ENCODE measurements around the gene MAEL. TPM values are rescaled to one million over a fixed set of nuclear protein-coding genes. Genes with fewer than 3 reads are reported as not detected.
"Not testable (repeated sequence)": the region's sequence is repeated elsewhere in the genome, so short reads cannot be mapped to it uniquely, and the experiment has no call there.

The MAEL gene
- total RNA-seq, 1 donor from 2014 or later, result not detected

- intact Hi-C loops (cut with micrococcal nuclease), result loop anchor here (2.0 to 5.0 kb wide), 3 partner anchors 64 to 244 kb away; partner anchors contain the start of genes POU2F1 and TADA1
These were observed 11.1 kb upstream of the MAEL start for GRCh38 chr1:166977951-166978350.

- intact Hi-C loops (cut with micrococcal nuclease), result loop anchor here (5.0 kb wide), 2 partner anchors 63 to 243 kb away; partner anchors contain the start of gene POU2F1
These were observed 10.3 kb upstream of the MAEL start for GRCh38 chr1:166978821-166979220.

GRCh38 chr1:166980383-166980782, 8.7 kb upstream of the MAEL start:
- intact Hi-C loops (cut with micrococcal nuclease), result no loop called here

- intact Hi-C loops (cut with micrococcal nuclease), result no loop called here
These were observed 8.3 kb upstream of the MAEL start for GRCh38 chr1:166980818-166981217.

- intact Hi-C loops (cut with micrococcal nuclease), result no loop called here
These were observed 7.5 kb upstream of the MAEL start for GRCh38 chr1:166981589-166981988.

GRCh38 chr1:166999075-166999474, 10.0 kb downstream of the MAEL start:
- intact Hi-C loops (cut with micrococcal nuclease), result no loop called here

- intact Hi-C loops (cut with micrococcal nuclease), result no loop called here
These were observed 10.5 kb downstream of the MAEL start for GRCh38 chr1:166999500-167000055.

- intact Hi-C loops (cut with micrococcal nuclease), result no loop called here
These were observed 11.5 kb downstream of the MAEL start for GRCh38 chr1:167000546-167000945.

- intact Hi-C loops (cut with micrococcal nuclease), result no loop called here
These were observed 13.3 kb downstream of the MAEL start for GRCh38 chr1:167002354-167002753.

- intact Hi-C loops (cut with micrococcal nuclease), result no loop called here
These were observed 14.6 kb downstream of the MAEL start for GRCh38 chr1:167003711-167004110.

- intact Hi-C loops (cut with micrococcal nuclease), result no loop called here
These were observed 22.6 kb downstream of the MAEL start for GRCh38 chr1:167011560-167012191.

GRCh38 chr1:167012570-167012969, 23.5 kb downstream of the MAEL start:
- intact Hi-C loops (cut with micrococcal nuclease), result no loop called here

- intact Hi-C loops (cut with micrococcal nuclease), result no loop called here
These were observed 24.2 kb downstream of the MAEL start for GRCh38 chr1:167013108-167013929.

- intact Hi-C loops (cut with micrococcal nuclease), result no loop called here
These were observed 27.1 kb downstream of the MAEL start for GRCh38 chr1:167016100-167016750.

GRCh38 chr1:167022384-167022783, 33.3 kb downstream of the MAEL start:
- intact Hi-C loops (cut with micrococcal nuclease), result no loop called here

GRCh38 chr1:167029553-167029952, 40.5 kb downstream of the MAEL start:
- intact Hi-C loops (cut with micrococcal nuclease), result not testable (repeated sequence)

- intact Hi-C loops (cut with micrococcal nuclease), result no loop called here
These were observed 44.6 kb downstream of the MAEL start for GRCh38 chr1:167033646-167034045.

- intact Hi-C loops (cut with micrococcal nuclease), result loop anchor here (5.0 kb wide), 1 partner anchor 67 kb away; the partner anchor contains the start of gene ILDR2
These were observed 54.8 kb downstream of the MAEL start for GRCh38 chr1:167043752-167044488.

- intact Hi-C loops (cut with micrococcal nuclease), result no loop called here
These were observed 62.8 kb downstream of the MAEL start for GRCh38 chr1:167051907-167052306.

GRCh38 chr1:167052389-167052788, 63.3 kb downstream of the MAEL start:
- intact Hi-C loops (cut with micrococcal nuclease), result no loop called here

- intact Hi-C loops (cut with micrococcal nuclease), result no loop called here
These were observed 65.5 kb downstream of the MAEL start for GRCh38 chr1:167054531-167054930.
